K562 treated with DMSO at 1 percent for 24 hours (cell line): ENCODE data around the gene RPUSD2. TPM values are rescaled to one million over a fixed set of nuclear protein-coding genes. Genes with fewer than 3 reads are reported as not detected.

Experiments used
- total RNA-seq: library from RNA; unstranded; fragments of 300-600 nt; gene quantifications from 2 replicates; pipeline ENCODE4 v1.2.3, GENCODE V29; 2022; ENCODE audit warnings: low read depth; ENCODE audit not compliant: insufficient read depth

Gene RPUSD2, protein sequence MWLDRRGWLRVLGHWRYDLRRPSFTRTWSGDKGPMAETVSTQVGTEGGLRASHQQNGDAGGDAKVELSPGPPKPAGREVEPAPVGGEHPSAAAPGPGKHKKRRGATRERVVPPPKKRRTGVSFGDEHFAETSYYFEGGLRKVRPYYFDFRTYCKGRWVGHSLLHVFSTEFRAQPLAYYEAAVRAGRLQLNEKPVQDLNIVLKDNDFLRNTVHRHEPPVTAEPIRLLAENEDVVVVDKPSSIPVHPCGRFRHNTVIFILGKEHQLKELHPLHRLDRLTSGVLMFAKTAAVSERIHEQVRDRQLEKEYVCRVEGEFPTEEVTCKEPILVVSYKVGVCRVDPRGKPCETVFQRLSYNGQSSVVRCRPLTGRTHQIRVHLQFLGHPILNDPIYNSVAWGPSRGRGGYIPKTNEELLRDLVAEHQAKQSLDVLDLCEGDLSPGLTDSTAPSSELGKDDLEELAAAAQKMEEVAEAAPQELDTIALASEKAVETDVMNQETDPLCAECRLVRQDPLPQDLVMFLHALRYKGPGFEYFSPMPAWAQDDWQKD
- 16.3 and 18.3 TPM in 2 replicates for total RNA-seq

GRCh38 chr15:40569129-40569953 lies at the start of gene RPUSD2:
Gene RPUSD2 (plus strand): TSS chr15:40569299. CDS start chr15:40569338, 39 bp downstream.

DNA sequence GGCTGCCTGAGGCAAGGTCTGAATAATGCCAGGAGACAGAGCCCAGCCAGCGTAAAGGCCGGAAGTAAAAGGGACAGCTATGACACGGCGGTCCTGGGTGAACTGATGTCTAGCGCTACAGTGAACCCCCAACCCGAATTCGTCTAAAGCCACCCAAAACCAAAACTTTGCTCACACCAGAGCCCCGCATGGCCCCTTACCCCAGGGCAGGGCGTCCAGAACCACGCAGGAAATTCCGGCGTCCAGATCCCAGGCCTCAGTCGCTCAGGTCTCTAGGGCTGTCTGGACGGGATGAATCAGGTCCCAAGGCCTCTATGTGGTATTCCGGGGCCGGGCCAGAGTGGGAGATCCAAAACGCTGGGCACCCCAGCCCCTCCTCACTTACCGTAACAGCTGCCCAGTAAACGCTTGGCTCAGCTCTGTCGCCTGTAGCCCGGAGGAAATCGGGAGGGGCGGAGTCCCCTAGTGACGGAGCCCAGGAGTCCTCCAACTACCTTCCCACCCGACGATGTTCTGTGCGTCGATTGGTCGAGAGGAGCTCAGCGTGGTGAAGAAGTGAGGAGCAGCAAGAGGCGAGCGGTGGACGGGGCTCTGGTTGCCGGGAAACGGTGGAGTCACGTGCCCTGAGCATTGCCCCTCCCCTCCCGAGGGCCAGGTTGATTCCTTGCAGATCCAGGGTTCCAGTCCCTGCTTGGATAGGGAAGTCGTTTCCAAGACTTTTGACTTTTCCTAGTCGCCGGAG lies 4.3 kb upstream of the RPUSD2 start, which contains the start of gene CCDC32:
CCDC32 (minus strand) TSS at position 452 of the 742 bp plus-strand sequence. CDS start 2,027 bp downstream, outside the sequence.

GRCh38 chr15:40593588-40594428 lies 24.7 kb downstream of the RPUSD2 start, which contains the start of gene KNL1:
Gene KNL1 (plus strand): TSS chr15:40594249. CDS start chr15:40602932, 8,683 bp downstream.

Other genes starting within 250 kb of the RPUSD2 start
- gene INAFM2, start 245.6 kb upstream of the RPUSD2 start, total RNA-seq: 24.3 and 26.6 TPM in 2 replicates
- gene CCDC9B, start 228.4 kb upstream of the RPUSD2 start, total RNA-seq: 0.58 and 1.2 TPM in 2 replicates
- not detected in 2 replicates for gene PHGR1, start 218.3 kb upstream of the RPUSD2 start, total RNA-seq
- gene DISP2, start 211.1 kb upstream of the RPUSD2 start, total RNA-seq: 0.06 and 0.09 TPM in 2 replicates
- gene KNSTRN, start 186.6 kb upstream of the RPUSD2 start, total RNA-seq: 34.5 and 40.1 TPM in 2 replicates
- gene IVD, start 163.5 kb upstream of the RPUSD2 start, total RNA-seq: 3.5 TPM in 2 replicates
- gene BAHD1, start 128.3 kb upstream of the RPUSD2 start, total RNA-seq: 28.7 and 29.9 TPM in 2 replicates
- gene CHST14, start 98.3 kb upstream of the RPUSD2 start, total RNA-seq: 17.6 and 22.4 TPM in 2 replicates
- 19.0 and 22.3 TPM in 2 replicates for gene CCDC32, start 4.3 kb upstream of the RPUSD2 start, total RNA-seq
- 14.3 and 18.8 TPM in 2 replicates for gene KNL1, start 24.9 kb downstream of the RPUSD2 start, total RNA-seq
- gene RAD51, start 125.9 kb downstream of the RPUSD2 start, total RNA-seq: 28.1 and 32.5 TPM in 2 replicates
- gene RMDN3, start 186.0 kb downstream of the RPUSD2 start, total RNA-seq: 45.3 and 54.5 TPM in 2 replicates
- 145 and 153 TPM in 2 replicates for gene GCHFR, start 194.8 kb downstream of the RPUSD2 start, total RNA-seq
- gene C15orf62, start 200.7 kb downstream of the RPUSD2 start, total RNA-seq: 5.1 and 6.2 TPM in 2 replicates
- gene ZFYVE19, start 237.8 kb downstream of the RPUSD2 start, total RNA-seq: 57.2 and 62.1 TPM in 2 replicates
- 14.4 and 18.0 TPM in 2 replicates for gene DNAJC17, start 238.2 kb downstream of the RPUSD2 start, total RNA-seq